ENCODE data around the gene PGR.

PGR gene

GRCh38 chr11:101008961-101009689, 120.5 kb downstream of the PGR start:
- DNase-seq: no peak

GRCh38 chr11:101003468-101003867, 126.1 kb downstream of the PGR start:
- DNase-seq: no peak

GRCh38 chr11:100999756-101000155, 129.9 kb downstream of the PGR start:
- DNase-seq: no peak

- DNase-seq: no peak
Measured at GRCh38 chr11:100994966-100995365, 134.6 kb downstream of the PGR start.

GRCh38 chr11:100991541-100991940, 138.1 kb downstream of the PGR start:
- DNase-seq: no peak

- DNase-seq: no peak
Measured at GRCh38 chr11:100990931-100991330, 138.7 kb downstream of the PGR start.

GRCh38 chr11:100984668-100985067, 144.9 kb downstream of the PGR start:
- DNase-seq: no peak

GRCh38 chr11:100981196-100981824, 148.3 kb downstream of the PGR start:
- no peak for DNase-seq

- no peak for DNase-seq
Measured at GRCh38 chr11:100980156-100980555, 149.5 kb downstream of the PGR start.

Data from CD4-positive, alpha-beta T cell treated with Interferon gamma for 1 hour (primary cell).